Hepatocyte (in vitro differentiated cells): ENCODE data around the gene TWIST2.

Experiments
- EZH2 ChIP-seq: fragments of 200-600 bp; sonication (generic); IDR thresholded peaks from 2 replicates; pipeline ENCODE4 v1.6.1; 2016; ENCODE audit warnings: antibody characterized with exemption, mild to moderate bottlenecking, borderline replicate concordance
- EZH2phosphoT487 ChIP-seq: fragments of 200-600 bp; sonication (generic); IDR thresholded peaks from one replicate; pipeline ENCODE4 v1.6.1; 2018; ENCODE audit warnings: antibody characterized with exemption, mild to moderate bottlenecking, low read depth, moderate library complexity; ENCODE audit not compliant: unreplicated experiment, severe bottlenecking
- TF ChIP-seq, protein P1 (sequence below): fragments of 200-600 bp; sonication (generic); IDR thresholded peaks from 2 replicates; pipeline ENCODE4 v1.5.1; 2016; ENCODE audit warnings: antibody characterized with exemption, mild to moderate bottlenecking; ENCODE audit not compliant: poor library complexity

DNA sequence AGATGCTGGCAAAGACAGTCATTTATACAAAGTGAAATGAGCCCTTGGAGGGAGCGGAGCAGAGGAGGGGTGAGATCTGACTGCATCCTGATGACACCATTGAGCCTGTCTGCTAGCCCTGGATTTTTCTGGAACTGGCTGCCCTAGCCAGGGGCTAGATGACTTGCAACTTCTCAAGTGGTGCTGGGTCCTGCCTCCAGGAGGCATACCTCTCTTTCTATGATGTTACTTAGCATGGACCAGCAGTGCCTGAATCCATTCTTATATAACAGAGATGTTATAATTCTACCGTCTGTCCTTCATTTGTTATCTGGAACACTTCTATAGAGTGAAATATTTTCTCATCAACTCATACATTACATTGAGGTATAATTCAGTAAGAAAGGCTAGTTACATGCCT, 8.5 kb upstream of the TWIST2 start:
- TF ChIP-seq, protein P1, sequence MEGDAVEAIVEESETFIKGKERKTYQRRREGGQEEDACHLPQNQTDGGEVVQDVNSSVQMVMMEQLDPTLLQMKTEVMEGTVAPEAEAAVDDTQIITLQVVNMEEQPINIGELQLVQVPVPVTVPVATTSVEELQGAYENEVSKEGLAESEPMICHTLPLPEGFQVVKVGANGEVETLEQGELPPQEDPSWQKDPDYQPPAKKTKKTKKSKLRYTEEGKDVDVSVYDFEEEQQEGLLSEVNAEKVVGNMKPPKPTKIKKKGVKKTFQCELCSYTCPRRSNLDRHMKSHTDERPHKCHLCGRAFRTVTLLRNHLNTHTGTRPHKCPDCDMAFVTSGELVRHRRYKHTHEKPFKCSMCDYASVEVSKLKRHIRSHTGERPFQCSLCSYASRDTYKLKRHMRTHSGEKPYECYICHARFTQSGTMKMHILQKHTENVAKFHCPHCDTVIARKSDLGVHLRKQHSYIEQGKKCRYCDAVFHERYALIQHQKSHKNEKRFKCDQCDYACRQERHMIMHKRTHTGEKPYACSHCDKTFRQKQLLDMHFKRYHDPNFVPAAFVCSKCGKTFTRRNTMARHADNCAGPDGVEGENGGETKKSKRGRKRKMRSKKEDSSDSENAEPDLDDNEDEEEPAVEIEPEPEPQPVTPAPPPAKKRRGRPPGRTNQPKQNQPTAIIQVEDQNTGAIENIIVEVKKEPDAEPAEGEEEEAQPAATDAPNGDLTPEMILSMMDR = no peak
- no peak for TF ChIP-seq EZH2
- no peak for TF ChIP-seq EZH2phosphoT487
